GM12878 (cell line): ENCODE data around the gene ATAD5. TPM values are rescaled to one million over a fixed set of nuclear protein-coding genes. Genes with fewer than 3 reads are reported as not detected.

Source experiments
- ATAC-seq: fragments of 200-7000 bp; cut with Tn5 transposase; 3 replicates; pipeline ENCODE4 v1.9.1; 2020; ENCODE audit warnings: mild to moderate bottlenecking, moderate library complexity
- Bru-seq: library from RNA; stranded (reverse); fragments of 400-500 nt; gene quantifications from one replicate; lab custom pipeline; 2021; lab: Mats Ljungman, UMichigan
- BruChase-seq, 2 experiments: library from RNA; stranded (reverse); fragments of 400-500 nt; gene quantifications; one replicate each; lab custom pipeline; 2021; lab: Mats Ljungman, UMichigan
- BruUV-seq: library from RNA; stranded (reverse); fragments of 400-500 nt; replicated peaks from 2 replicates; lab custom pipeline; 2021; lab: Mats Ljungman, UMichigan
- CTCF ChIA-PET: fragments of 300-600 bp; sonication (Branson Sonifier 250); formaldehyde crosslinking; extraction: SDS; loops from one replicate; lab custom pipeline; 2021; ENCODE audit warnings: inconsistent platforms; lab: Yijun Ruan, JAX
- POLR2A ChIA-PET: fragments of 350-600 bp; formaldehyde crosslinking; extraction: SDS; loops from one replicate; lab custom pipeline; 2021; ENCODE audit warnings: inconsistent platforms; lab: Charles Lee
- RAD21 ChIA-PET: fragments of 300-600 bp; sonication (Branson Sonifier 250); formaldehyde crosslinking; loops from one replicate; lab custom pipeline; 2023; ENCODE audit warnings: antibody characterized with exemption; ENCODE audit not compliant: unreplicated experiment; lab: Charles Lee
- SMC1A ChIA-PET: fragments of 300-600 bp; sonication (Branson Sonifier 250); formaldehyde crosslinking; loops from one replicate; lab custom pipeline; 2023; ENCODE audit not compliant: unreplicated experiment, uncharacterized antibody; lab: Charles Lee
- DNase-seq: peaks from one replicate; pipeline ENCODE4 v3.0.0-alpha.2; 2011; ENCODE audit warnings: low read depth, low spot score
- FAIRE-seq: peaks from 3 replicates; lab custom pipeline; 2011; peaks lifted over from hg19 to GRCh38; lab: Jason Lieb, UNC
- H2AFZ ChIP-seq: 2 replicates; pipeline ENCODE4 v1.6.0; 2011; ENCODE audit warnings: low read depth, low read length, control low read depth; ENCODE audit not compliant: control insufficient read depth
- H3K27ac ChIP-seq: 2 replicates; pipeline ENCODE4 v1.5.1; 2011; ENCODE audit warnings: control low read depth; ENCODE audit not compliant: control insufficient read depth, insufficient read depth
- H3K27me3 ChIP-seq, 2 experiments: replicated peaks in 1 of 2; 2 replicates each; pipeline versions ENCODE4 v1.6.0 to v1.6.1; 2011; ENCODE audit warnings: low read length in 1 of 2; ENCODE audit not compliant: control insufficient read depth in 2 of 2, insufficient read depth in 2 of 2
- H3K36me3 ChIP-seq, 2 experiments: 2 replicates each; pipeline ENCODE4 v1.5.1; 2011; ENCODE audit warnings: low read length in 1 of 2; ENCODE audit not compliant: control insufficient read depth in 2 of 2, insufficient read depth in 2 of 2
- H3K4me1 ChIP-seq: 2 replicates; pipeline ENCODE4 v1.6.1; 2011; ENCODE audit warnings: mild to moderate bottlenecking, low read length, moderate library complexity, mixed read lengths; ENCODE audit not compliant: control insufficient read depth, insufficient read depth
- H3K4me2 ChIP-seq: 2 replicates; pipeline ENCODE4 v1.6.0; 2011; ENCODE audit warnings: control low read depth; ENCODE audit not compliant: control insufficient read depth, insufficient read depth
- H3K4me3 ChIP-seq: fragments of 200-600 bp; sonication (generic); 2 replicates; pipeline ENCODE4 v1.5.1; 2016
- H3K79me2 ChIP-seq: 2 replicates; pipeline ENCODE4 v1.6.0; 2011; ENCODE audit warnings: low read length; ENCODE audit not compliant: control insufficient read depth, insufficient read depth
- H3K9ac ChIP-seq: 2 replicates; pipeline ENCODE4 v1.8.0; 2011; ENCODE audit warnings: low read length, control low read depth, mixed read lengths; ENCODE audit not compliant: control insufficient read depth, insufficient read depth
- H3K9me3 ChIP-seq: replicated peaks from 3 replicates; pipeline ENCODE4 v1.5.1; 2011; ENCODE audit warnings: mild to moderate bottlenecking, low read length; ENCODE audit not compliant: control insufficient read depth, insufficient read depth
- H4K20me1 ChIP-seq: 2 replicates; pipeline ENCODE4 v1.6.0; 2011; ENCODE audit not compliant: control insufficient read depth, insufficient read depth
- BCLAF1 ChIP-seq: fragments of 450-650 bp; IDR thresholded peaks from 2 replicates; pipeline ENCODE4 v1.6.1; 2017; ENCODE audit warnings: antibody characterized with exemption, mild to moderate bottlenecking, moderate library complexity
- CREB1 ChIP-seq: IDR thresholded peaks from 2 replicates; pipeline ENCODE4 v1.6.1; 2012; ENCODE audit warnings: low read depth, mild to moderate bottlenecking, inconsistent platforms
- HDAC2 ChIP-seq: fragments of 200-600 bp; sonication (generic); IDR thresholded peaks from 2 replicates; pipeline ENCODE4 v1.6.1; 2017
- IRF4 ChIP-seq: IDR thresholded peaks from 2 replicates; pipeline ENCODE4 v1.6.1; 2011; ENCODE audit warnings: low read depth, low read length
- IRF5 ChIP-seq: fragments of 450-650 bp; IDR thresholded peaks from 2 replicates; pipeline ENCODE4 v1.6.1; 2017; ENCODE audit warnings: borderline replicate concordance
- MLLT1 ChIP-seq: fragments of 450-650 bp; IDR thresholded peaks from 2 replicates; pipeline ENCODE4 v1.6.1; 2016; ENCODE audit warnings: mild to moderate bottlenecking
- MXI1 ChIP-seq: fragments of 150-350 bp; IDR thresholded peaks from 2 replicates; pipeline ENCODE4 v1.6.1; 2011; ENCODE audit warnings: low read depth, mild to moderate bottlenecking, inconsistent platforms, low read length, improper control_type of control experiment
- RAD21 ChIP-seq: IDR thresholded peaks from 2 replicates; pipeline ENCODE4 v1.6.1; 2011; ENCODE audit warnings: mild to moderate bottlenecking, low read depth, low read length, moderate library complexity; ENCODE audit not compliant: insufficient read depth
- SIX5 ChIP-seq: IDR thresholded peaks from 2 replicates; pipeline ENCODE4 v1.6.1; 2011; ENCODE audit warnings: mild to moderate bottlenecking, low read depth, low read length, moderate library complexity; ENCODE audit not compliant: severe bottlenecking
- SUZ12 ChIP-seq: fragments of 200-600 bp; sonication (generic); IDR thresholded peaks from one replicate; pipeline ENCODE4 v1.6.1; 2018; ENCODE audit warnings: antibody characterized with exemption, mild to moderate bottlenecking; ENCODE audit not compliant: unreplicated experiment
- WRNIP1 ChIP-seq: IDR thresholded peaks from 2 replicates; pipeline ENCODE4 v1.6.1; 2011; ENCODE audit warnings: low read depth, low read length, improper control_type of control experiment, borderline replicate concordance
- YBX1 ChIP-seq: fragments of 450-650 bp; IDR thresholded peaks from 2 replicates; pipeline ENCODE4 v1.6.1; 2016; ENCODE audit warnings: antibody characterized with exemption
- ZNF274 ChIP-seq: IDR thresholded peaks from one replicate; pipeline ENCODE4 v1.8.0; 2011; ENCODE audit not compliant: insufficient read length, insufficient read depth
- WGBS: methylation state at CpG from one replicate; pipeline ENCODE4 v1.1.6; 2016; ENCODE audit warnings: low lambda C conversion rate; ENCODE audit not compliant: insufficient replicate concordance, insufficient coverage; ENCODE audit errors: missing lambda C conversion rate; 5-methylcytosine and 5-hydroxymethylcytosine counted together
- in situ Hi-C: fragments of 300-500 bp; cut with MboI; formaldehyde crosslinking; loops from 9 replicates; pipeline ENCODE4 v1.14.3; 2018; ENCODE audit warnings: mixed read lengths
- intact Hi-C: fragments of 100-400 bp; cut with micrococcal nuclease; formaldehyde crosslinking; loops from one replicate; pipeline ENCODE4 v1.14.2; 2022; ENCODE audit not compliant: unreplicated experiment
- long read RNA-seq, 2 experiments: library from polyadenylated mRNA; unstranded; transcript quantifications; one replicate each; pipeline ENCODE4 v2.0.0, GENCODE V29; 2019 to 2020
- polyA minus RNA-seq, 3 experiments: library from RNA; depleted of rRNA, polyadenylated mRNA; stranded (reverse); fragments of >200 nt; gene quantifications; 2 replicates each; pipeline ENCODE4 v1.2.3, GENCODE V29; 2011
- polyA plus RNA-seq, 11 experiments: library from polyadenylated mRNA; depleted of rRNA in 4 of 11; unstranded in 6 of 11; stranded (reverse) in 5 of 11; fragments of >200 nt; fragmentation: Nextera tagmentation in 4 of 11; fragmentation: Illumina TruSeq in 1 of 11; extraction: Ambion mirVana in 4 of 11; extraction: Trizol in 1 of 11; gene quantifications; 1 replicate in 1 of 11; 2 replicates in 10 of 11; pipeline versions ENCODE4 v1.2.1 to v1.2.3, GENCODE V29; 2011 to 2016; ENCODE audit warnings: inconsistent platforms in 2 of 11, missing spikeins in 2 of 11, low read depth in 1 of 11
- total RNA-seq, 4 experiments: library from RNA; depleted of rRNA in 3 of 4; stranded (reverse); fragments of >200 nt in 3 of 4; fragmentation: Illumina TruSeq in 1 of 4; extraction: Trizol in 1 of 4; gene quantifications; 2 replicates each; pipeline versions ENCODE4 v1.2.1 to v1.2.3, GENCODE V29; 2013 to 2021

The ATAD5 gene
- total RNA-seq (2013; cell fraction: nucleolus; rRNA removed), result 46.9 and 50.4 TPM in 2 replicates
- total RNA-seq (2014; rRNA removed) (12.8 and 14.1 TPM in 2 replicates), total RNA-seq (2014; rRNA removed; fragmentation: Illumina TruSeq; extraction: Trizol) (16.2 and 17.2 TPM in 2 replicates), total RNA-seq (2021) (16.0 and 18.0 TPM in 2 replicates), polyA plus RNA-seq (2011; rRNA removed) (12.4 and 24.6 TPM in 2 replicates), polyA plus RNA-seq (2014; fragmentation: Illumina TruSeq; extraction: Trizol) (13.6 and 16.6 TPM in 2 replicates), polyA plus RNA-seq (2014; fragmentation: Nextera tagmentation; extraction: Ambion mirVana) (1 to 10 TPM; 3.8 to 4.1 TPM), polyA plus RNA-seq (2014; rRNA removed) (7.3 and 10.3 TPM in 2 replicates), polyA plus RNA-seq (2016; fragmentation: Nextera tagmentation; extraction: Ambion mirVana) (10 to 100 TPM; 18.2 to 19.7 TPM), polyA minus RNA-seq (2011; rRNA and poly(A)+ RNA removed) (7.2 and 8.2 TPM in 2 replicates), Bru-seq, nascent RNA (percentile 65 among the genes with signal in this experiment), BruChase-seq, experiment 1, labeled RNA remaining after a 6-hour chase (percentile 75 among the genes with signal in this experiment), BruChase-seq, experiment 2, labeled RNA remaining after a 2-hour chase (percentile 76 among the genes with signal in this experiment)
- 2.0 TPM for polyA plus RNA-seq (2011; ENCODE audit: low read depth)
- 3.4 and 3.5 TPM in 2 replicates for polyA plus RNA-seq (2011; cell fraction: cytosol; rRNA removed)
- polyA plus RNA-seq (2011; cell fraction: nucleus; rRNA removed), result 14.2 and 14.6 TPM in 2 replicates
- polyA plus RNA-seq (2012), result 3.7 and 5.9 TPM in 2 replicates
- 8.0 and 9.3 TPM in 2 replicates for polyA minus RNA-seq (2011; cell fraction: cytosol; rRNA and poly(A)+ RNA removed)
- 15.5 and 23.7 TPM in 2 replicates for polyA minus RNA-seq (2011; cell fraction: nucleus; rRNA and poly(A)+ RNA removed)
- long read RNA-seq, experiment 1, partial matches to known transcripts, result 7 of 9 reads
- long read RNA-seq, experiment 1, other reads (novel, unspliced or antisense), result 2 of 9 reads
- long read RNA-seq, experiment 2, partial matches to known transcripts, result 225 of 230 reads
- long read RNA-seq, experiment 2, other reads (novel, unspliced or antisense), result 5 of 230 reads

GRCh38 chr17:30831663-30832437 lies at the start of gene ATAD5:
Gene ATAD5 (plus strand): TSS chr17:30831966. CDS start chr17:30832348, 382 bp downstream.
- ChIA-PET SMC1A (interaction anchor here (2.4 to 3.6 kb wide), 2 partner anchors 10 to 22 kb away, joined by 7 to 14 read pairs; no protein-coding TSS in a partner anchor), CTCF (interaction anchor here (0.9 to 2.8 kb wide), 3 partner anchors 9 kb away, joined by 4 to 12 read pairs (median 6); no protein-coding TSS in a partner anchor), RAD21 (no interaction called here), POLR2A (interaction anchor here (0.5 to 0.8 kb wide), 2 partner anchors 10 to 551 kb away, joined by 4 read pairs; no protein-coding TSS in a partner anchor)
- Histone ChIP-seq H3K79me2 (peaks cover 35% of the 10 kb centered on the region), H3K9ac (peak within 1 kb of the TSS; percentile 97), H3K4me1 (peaks cover 4% of the 10 kb centered on the region; the same call in 1 of the 2 replicates), H2AFZ (peak within 1 kb of the TSS; percentile 97), H3K9me3 (no peaks in the 10 kb centered on the region), H3K4me2 (peak within 1 kb of the TSS; percentile 92), H3K27ac (peak within 1 kb of the TSS; percentile 92), H3K27me3 (no peaks in the 10 kb centered on the region), H3K36me3 (no peaks in the 10 kb centered on the region), H4K20me1 (no peaks in the 10 kb centered on the region), H3K4me3 (peak within 1 kb of the TSS; percentile 98)
- intact Hi-C loops (no loop called here), in situ Hi-C loops (no loop called here)
- DNase-seq (peak; percentile 58), FAIRE-seq (peak; percentile 49), ATAC-seq (peak; percentile 95)
- BruUV-seq, result no TSS peak
- 1% methylated on average over 59 of the region's 59 CpGs for WGBS
- TF ChIP-seq SIX5 (peak; percentile 19), YBX1 (no peak), BCLAF1 (no peak), CREB1 (peak; percentile 76), SUZ12 (no peak), ZNF274 (no peak), IRF5 (no peak), WRNIP1 (no peak; the same call in 1 of the 2 replicates), RAD21 (no peak), MLLT1 (peak; percentile 70; the same call in 1 of the 2 replicates), IRF4 (peak; percentile 44; the same call in 1 of the 2 replicates), HDAC2 (no peak), MXI1 (peak; percentile 44; the same call in 1 of the 2 replicates)
